ENCODE results near the gene AGBL1.
"Not testable (repeated sequence)": the region's sequence is repeated elsewhere in the genome, so short reads cannot be mapped to it uniquely, and the experiment has no call there.

The AGBL1 gene

DNA sequence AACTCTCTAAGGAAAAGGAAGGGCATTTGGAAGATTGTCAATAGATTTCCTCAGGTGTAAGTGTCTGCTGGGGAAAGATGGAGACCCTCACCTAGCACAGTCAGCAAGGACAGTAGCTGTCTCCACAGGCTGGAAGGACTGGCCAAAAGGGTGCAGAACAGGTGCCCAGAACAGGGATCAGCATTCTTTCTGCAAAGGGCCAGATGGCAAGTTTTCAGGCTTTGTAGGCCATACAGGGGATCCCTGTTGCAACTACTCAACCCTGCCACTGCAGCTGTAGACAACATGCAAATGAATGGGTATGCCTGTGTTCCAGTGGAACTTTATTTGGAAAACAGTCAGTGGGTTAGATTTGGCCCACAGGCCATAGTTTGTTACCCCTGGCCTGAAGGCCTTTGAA, 8.1 kb downstream of the AGBL1 start:
- DNase-seq, result no peak

DNA sequence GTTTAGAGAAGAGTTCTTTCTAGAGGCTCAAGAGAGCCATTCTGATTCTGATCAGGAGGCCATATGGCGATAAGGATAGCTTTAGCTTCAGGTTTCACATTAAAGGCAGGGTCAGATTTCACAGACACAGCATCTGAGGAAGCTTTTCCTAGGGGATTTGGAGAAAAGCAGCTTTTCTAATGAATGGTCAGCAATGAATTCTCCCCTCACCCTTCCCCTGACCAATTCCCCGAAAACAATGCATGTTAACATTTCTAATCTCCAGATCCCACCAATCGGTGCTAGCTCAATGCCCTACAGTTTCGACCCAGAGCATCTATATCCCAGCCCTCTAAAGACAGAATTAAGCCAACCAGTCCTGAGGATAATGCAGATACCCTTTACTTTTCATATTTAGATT, 9.8 kb downstream of the AGBL1 start:
- DNase-seq, result no peak

DNA sequence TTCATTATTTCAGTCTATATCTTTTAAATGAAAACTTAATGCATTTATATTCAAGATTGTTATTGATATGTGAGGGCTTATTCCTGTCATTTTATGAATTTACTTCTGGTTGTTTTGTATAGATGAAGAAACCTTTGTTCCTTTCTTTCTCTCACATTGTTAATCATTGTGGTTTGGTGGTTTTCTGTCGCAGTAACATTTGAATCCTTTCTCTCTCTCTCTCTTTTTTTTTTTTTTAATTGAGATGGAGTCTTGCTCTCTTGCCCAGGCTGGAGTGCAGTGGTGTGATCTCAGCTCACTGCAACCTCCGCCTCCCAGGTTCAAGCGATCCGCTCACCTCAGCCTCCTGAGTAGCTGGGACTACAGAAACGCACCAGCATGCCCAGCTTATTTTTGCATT, 22.1 kb downstream of the AGBL1 start:
- DNase-seq, result no peak

DNA sequence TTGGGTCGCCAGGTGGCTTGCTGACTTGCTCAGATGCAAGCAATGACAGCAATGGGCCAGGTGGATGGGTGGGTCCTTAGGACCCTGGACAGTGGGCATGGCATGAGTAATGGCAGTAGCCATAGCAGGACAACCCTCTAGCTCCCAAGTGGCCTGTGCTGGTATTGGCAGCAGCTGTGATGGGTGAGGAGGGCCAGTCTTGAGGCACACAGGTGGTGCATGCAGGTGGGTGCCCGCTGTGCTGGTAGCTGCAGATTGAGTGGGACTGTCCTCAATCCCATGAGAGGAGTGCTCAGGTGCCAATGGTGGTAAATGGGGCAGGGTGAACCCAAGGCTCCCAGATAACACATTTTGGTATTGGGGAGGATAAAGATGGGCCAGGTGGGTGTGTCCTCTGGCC, 24.2 kb downstream of the AGBL1 start:
- no peak for DNase-seq

DNA sequence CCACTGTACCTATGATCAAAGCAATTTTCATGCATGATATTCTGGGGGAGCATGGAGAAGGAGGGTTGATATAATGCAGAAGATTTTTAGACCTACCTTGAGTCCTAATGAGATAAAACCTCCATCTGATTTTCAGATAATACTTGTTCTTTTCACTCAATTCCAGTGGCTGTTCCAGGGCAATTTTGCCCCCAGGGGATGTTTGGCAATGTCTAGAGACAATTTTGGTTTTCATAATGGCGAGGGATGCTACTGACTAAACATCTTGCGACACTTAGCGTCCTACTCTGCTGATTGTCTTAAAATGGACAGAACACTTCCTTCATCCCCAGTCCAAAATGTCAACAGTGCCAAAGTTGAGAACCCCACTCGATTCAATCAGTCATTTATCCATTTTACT, 26.6 kb downstream of the AGBL1 start:
- DNase-seq, result no peak

DNA sequence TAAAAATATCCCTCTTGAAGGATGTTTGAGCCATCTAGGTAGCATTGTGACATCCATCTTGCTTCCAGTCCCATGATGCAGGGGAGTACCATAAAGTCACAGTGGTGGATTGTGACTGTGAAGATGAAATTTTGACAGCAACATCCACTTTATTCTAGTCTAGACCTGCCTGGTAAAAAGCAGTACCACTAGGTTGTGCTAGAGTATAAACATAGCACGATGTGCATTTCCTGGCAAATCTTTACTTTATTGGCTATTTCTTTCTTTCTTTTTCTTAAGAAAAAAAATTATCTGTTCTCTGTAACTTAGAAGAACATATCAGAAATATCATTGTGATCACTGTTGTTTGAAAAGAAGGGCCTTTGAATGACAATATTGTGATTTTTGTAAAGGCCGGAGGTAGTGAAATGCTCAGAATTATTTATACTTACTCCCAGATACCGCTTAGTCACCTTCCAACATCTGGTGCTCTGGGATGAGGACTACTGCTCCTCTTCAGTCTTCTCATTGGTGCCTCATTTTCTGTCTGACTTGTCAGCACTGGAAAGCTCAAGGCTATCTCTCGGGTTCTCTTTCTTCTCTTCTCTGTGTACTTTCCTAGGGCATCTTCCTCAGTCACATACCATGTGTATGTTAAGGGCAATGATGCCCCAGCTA, 35.6 kb downstream of the AGBL1 start:
- DNase-seq, result no peak

DNA sequence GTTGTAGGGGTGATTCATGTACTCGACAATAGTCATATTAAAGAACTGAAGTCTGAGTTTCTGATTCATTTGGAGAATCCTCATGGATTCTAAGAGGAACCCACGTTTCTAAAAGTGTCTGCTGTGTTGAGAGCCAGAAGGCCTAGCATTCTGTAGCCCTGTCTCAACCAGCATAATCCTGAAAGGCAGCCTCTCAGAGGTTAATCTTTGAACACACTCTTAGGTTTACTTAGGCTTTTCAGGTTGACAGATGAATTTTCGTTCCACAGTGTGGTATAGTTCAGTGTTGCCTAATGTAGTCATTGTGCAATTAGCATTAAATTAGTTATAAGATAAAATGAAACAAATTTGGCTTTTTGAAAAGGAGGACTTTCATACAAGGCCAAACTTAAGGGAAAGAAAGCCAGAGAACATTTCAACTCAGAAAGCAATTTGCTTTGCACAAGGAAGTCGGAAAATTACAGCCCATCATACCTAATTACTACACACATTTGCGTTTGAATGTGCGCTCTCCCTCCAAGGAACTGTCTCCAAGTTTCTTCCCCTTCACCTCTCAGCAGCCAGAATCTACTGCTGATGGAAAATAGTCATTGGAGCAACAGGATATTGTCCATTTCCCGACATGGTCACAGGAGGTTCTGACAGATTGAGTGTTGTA, 42.0 kb downstream of the AGBL1 start:
- no peak for DNase-seq

DNA sequence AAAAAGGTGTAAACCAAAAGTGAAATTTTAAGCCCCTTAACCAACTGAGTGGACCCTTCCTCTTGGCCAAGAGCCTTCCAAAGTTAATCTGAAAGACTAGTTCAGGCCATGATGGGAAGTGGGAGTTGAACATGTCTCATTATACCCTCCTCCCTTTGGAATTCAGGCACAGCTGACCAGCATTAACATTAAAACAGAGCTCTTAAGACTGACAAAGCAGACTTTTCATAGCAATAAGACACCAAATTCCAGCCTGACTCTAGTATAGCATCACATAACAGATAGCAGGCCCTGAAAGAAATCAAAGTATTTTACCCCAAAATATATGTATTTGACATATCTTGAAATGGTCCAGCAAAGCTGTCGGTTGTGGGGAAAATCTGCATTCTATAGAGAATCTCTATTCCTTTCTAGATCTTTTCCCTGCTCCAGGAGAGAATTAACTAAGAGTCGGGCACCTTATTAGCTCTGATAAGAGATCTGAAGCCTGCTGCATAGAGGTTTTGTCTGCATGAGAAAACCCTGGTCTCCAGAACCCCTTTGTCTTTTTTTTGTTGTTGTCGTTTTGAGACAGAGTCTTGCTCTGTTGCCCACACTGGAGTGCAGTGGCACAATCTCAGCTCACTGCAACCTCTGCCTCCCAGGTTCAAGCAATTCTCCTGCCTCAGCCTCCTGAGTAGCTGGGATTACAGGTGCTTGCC, 43.2 kb downstream of the AGBL1 start:
- DNase-seq, result not testable (repeated sequence)

DNA sequence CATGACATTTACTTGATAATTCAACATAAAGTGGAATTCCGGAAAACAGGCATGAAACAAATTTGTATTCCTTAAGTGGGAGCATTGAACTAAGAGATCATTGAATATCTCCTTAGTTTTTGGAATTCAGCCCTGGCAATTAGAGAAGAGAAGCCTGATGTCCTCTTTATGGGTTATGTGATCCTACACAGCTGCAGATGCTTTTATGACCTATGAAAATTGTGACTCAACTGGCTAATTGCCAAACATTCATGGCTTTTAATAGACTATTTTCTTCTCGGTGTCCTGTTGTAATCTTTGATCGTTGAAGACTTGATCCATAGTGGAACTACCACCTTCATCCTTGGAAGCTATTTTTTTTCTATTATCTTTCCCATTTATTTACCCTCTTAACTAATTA, 46.1 kb downstream of the AGBL1 start:
- no peak for DNase-seq

DNA sequence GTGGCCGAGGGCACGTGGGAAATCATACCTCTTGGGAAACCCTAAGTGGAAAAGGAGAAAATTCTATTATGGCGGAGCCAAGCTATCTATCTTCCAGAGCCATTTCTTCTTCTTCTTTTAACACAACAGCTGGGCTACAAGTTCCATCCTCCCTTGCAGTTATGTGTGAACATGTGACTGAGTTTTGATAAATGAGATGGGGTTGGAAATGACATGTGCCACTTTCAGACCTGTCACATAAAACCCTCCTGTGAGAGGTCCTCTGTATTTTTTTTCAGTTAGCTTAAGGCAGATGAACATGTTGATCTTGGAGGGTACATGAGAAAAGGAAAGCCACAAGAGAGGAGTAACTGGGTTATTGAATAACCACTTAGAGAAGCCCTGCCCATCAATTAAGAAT, 47.9 kb downstream of the AGBL1 start:
- no peak for DNase-seq

DNA sequence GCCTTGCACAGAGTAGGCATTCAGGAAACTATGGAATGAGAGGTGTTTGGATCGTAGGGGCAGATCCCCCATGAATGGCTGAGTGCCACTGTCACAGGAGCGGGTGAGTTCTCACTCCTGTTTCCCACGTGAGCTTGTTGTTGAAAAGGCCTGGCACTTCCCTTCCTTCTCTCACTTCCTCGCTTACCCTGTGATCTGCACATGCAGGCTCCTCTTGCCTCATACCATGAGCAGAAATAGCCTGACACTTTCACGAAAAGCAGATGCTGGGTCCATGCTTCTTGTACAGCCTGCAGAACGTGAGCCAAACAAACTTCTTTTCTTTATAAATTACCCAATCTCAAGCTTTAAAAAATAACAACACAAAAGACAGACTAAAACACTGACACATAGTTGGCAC, 55.4 kb downstream of the AGBL1 start:
- no peak for DNase-seq

DNA sequence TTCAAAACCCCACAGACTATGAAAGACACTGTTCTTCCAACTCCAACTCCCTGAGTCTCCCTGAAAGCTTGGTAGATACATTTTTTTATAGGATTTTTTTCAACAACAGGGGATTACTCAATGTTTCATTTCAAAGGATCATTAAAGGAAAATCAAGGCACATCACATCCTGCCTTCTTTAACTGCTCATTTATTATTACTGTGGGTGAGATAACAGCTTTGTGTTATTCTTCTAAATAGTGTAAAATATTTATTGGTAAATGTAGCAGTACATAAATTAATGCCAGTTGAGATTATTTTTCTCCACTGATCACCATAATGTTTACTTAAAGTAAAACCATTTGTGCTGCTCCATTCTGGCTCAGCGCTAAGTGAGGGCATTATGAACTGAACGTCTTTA, 57.2 kb downstream of the AGBL1 start:
- DNase-seq, result no peak

DNA sequence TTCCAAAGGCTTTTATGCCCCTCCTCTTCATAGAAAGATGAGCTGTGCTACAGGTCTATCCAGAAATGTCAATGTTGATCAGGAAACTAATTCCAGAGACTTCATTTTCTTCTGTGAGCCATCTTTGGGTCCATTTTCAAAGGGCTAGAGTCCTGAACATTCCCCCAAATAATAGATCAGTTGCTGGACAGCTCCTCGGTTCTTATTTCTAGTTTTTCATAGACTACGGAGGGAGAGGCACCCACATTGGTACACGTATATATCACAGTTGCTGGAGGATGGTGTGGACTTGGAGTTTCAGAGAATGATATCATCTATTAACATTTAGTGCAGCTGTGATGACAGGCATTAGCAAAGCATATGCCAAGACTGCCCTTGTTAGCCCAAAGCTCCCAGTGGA, 59.1 kb downstream of the AGBL1 start:
- no peak for DNase-seq

DNA sequence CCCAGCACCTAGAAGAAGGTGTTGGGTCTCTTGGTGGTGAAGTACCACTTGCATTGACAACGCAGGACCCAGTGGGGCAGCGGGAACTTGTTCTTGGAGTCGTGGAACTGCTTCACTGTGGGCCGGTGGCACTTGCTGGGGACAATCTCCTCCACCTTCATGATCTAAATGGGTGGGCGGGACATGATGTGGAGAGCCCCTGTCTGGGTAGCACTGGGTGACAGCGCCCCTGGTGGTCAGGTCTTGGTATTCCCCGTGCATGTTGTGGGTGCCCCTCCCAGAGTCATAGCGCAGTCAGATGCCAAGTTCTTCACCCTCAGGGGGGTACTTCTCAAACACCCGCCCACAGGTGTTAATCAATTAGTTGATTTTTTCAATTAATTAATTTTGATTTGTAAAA, 60.2 kb downstream of the AGBL1 start:
- no peak for DNase-seq

DNA sequence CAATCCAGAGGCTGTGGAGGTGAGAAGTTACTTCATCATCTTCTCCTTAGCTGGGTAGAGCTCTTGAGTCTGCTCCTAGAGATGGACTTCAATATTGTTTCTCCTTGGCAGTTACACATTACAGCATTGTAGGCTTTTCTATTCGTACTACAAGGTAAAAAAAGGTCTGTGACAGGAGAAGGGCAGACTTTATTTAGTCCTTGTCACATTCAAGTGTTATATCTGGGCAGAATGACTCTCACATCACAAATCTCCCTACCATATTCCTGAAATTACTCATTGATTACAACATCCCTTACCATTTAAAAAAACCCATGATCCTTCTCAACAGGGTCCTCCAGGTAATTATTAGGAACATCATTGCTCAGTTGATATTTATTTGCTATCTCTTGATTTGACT, 75.0 kb downstream of the AGBL1 start:
- no peak for DNase-seq

DNA sequence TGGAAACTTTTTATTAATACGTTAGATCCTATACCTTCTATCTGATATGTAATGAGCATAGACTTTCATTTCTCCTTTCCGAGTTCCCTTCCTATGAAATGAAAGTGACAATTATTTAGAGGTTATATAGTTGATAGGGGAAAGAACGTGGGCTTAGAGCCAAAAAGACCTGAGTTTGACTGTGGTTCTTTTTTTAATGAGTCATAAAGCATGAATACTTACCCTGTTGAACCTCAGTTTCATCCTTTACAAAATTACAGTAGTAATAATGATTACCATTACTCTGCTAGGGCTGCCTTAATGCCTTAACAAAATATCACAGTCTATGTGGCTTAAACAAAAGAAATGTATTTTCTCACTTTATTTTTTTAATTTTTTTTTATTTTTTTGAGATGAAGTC, 75.9 kb downstream of the AGBL1 start:
- DNase-seq, result no peak

DNA sequence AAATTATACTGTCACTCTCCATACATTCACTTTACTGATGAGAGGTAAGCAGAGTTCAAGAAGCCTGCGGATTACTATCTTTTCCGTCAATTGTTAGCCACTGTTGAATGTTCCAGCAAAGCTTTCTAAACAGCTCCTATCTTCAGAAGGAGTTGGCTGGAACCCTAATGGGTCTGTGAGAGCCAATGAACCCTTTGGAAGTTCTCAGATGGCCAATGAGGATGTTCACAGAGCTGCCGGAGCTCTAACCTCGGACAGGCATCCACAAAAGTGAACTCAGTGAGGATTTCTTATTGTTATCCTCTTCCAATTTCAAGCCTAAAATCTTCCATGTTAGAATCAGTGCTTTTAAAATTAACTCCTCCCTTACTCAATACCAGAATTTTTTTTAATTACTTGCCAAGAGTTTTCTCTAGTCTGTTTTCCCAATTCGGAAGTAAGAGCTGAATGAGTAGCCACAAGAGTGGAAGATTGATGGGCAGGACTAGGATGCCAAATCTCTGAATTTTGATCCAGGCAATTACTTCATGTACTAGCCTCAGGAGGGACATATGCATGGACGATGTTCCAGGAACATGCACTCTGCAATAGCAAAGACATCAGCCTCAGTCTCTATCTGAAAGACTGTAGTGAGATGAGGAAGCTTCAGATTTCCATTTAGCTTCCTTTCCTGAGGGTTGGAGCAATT, 78.1 kb downstream of the AGBL1 start:
- DNase-seq, result no peak

DNA sequence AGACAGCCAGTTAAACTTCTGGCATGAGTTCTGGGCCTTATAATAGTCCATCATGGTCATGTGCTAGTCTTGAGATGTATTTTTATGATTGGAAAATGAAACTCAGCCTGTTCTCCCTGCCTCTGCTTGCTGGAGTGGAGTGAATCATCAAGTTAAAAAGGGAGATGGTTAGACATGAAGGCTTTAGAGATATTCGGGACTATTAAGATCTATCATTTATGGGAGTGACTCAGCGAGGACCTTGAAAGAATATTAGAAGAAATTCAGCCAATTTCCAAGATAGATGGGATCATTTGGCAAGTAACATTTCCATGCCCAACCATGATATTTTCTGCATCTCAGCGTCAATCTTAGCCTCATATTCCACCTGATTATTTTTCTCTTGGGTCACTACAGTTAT, 79.8 kb downstream of the AGBL1 start:
- no peak for DNase-seq

DNA sequence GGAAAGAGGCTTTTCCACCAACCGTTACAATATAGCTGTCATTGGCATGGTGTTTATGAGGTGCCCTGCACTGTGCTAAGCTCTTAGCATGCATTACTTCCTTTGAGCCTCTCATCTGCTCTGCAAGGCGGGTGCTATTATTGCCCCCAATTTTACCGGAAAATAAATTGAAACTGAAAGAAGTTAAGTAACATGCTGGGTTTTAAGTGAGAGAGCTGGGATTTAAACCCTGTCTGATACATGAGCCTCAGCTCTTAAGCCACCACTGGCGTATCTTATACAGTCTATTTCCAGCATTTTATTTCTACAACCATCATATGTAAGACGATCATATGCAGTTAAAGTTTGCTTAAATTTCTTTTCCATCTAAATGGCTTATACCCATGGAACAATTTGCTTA, 81.6 kb downstream of the AGBL1 start:
- DNase-seq, result no peak

DNA sequence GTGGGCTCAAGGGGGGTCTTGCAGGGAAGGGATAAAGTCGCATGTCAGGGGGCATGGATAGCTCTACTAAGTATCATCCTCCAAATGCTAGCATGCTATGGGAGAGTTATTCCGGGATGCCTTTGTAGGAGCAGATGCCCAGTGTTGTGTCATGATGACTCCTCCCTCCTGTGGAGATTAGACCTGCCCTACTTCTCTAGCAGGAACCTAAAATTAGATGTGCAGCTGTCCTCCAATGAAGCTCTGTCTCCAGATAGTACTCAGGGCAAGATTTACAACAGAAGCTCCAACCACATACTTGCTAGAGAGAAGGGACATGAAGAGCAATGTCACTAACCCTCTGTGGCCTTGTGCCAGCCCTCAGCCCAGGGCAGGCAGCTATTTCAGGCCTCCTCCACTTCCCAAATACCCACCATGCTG, 82.5 kb downstream of the AGBL1 start:
- no peak for DNase-seq

DNA sequence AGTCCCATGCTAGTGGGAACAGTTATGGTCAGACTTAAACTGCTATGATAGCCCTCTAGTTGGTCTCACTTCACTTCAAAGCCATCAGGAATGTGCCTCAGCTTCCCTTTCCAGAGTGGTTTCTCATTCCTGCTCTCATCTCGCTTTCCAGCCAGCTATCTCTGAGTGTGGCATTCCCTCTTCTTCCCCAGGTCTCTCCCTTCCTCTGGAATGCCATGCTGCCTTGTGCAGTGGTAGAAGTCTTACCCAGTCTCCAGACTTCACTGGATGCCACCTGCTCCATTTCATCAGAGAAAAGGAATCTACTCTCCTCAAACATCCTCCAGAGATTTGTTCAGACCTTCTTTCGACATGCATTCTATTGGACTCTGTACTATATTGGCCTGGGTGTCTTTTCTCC, 83.0 kb downstream of the AGBL1 start:
- no peak for DNase-seq

DNA sequence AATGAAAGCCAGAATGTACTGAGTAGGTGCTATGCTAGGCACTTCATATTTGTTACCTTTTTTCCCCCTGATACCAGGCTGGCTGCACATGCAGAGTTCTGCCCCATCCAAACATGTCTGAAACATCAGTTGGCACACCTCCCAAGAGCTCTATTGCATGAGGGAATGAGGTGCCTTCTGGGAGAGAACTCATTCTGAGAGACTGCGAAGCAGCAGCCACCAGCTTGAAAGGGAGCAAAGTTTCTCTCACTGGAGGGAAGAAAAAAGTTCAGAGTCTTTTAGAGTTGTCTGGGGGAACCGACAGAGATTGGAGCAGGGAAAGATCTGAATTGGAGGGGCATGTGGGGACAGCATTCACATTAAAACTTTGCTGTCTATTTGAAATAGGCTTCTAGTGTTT, 84.1 kb downstream of the AGBL1 start:
- DNase-seq, result no peak

DNA sequence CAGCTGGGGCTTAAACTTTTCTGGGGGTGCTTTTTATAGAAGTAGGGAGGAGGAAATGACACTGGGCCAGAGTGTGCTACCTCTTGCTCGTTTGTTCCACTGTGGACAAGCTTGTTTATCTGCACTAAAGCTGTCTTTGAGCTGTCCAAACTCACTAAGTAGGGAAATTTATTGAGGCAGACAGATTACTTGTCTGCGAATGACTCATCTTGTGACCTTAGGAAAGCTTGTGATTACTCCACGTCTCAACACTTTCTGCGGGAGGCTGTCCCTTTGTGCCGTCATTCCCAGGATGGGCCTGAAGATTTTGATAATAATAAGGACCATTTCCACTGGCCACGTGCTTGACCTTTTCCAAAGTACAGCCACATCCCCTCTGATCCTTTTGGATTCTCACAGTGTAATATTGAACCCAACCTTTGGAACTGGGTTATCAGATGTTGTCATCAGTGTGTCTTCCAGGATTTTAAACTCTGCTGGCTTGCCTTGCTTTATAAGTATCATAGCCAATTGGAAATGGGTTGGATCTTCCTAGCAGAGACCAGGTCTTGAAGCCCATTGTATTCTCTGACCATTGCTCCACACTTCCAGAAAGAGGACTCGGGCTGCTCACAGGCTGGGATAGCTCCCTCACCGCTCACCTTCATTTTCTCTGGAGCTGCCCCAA, 84.7 kb downstream of the AGBL1 start:
- DNase-seq, result no peak
